ENCODE results near the gene MEPE.
A peak's percentile ranks its signal among the peaks of the same experiment; 100 is the strongest.

MEPE gene

GRCh38 chr4:87864321-87864720 lies 31.6 kb downstream of the MEPE start:
- H3K4me3 ChIP-seq (ENCODE audit: low read depth, low read length), result no peak overlapping the region
- TF ChIP-seq POLR2A (IDR thresholded peaks at IDR 0.05; ENCODE audit: extremely low read depth, insufficient read length) (no peak), CTCF (IDR thresholded peaks at IDR 0.05; ENCODE audit: low read depth, low read length) (no peak), MYC (IDR thresholded peaks at IDR 0.05; ENCODE audit: low read depth, low read length) (no peak)
- TF ChIP-seq, protein P1, sequence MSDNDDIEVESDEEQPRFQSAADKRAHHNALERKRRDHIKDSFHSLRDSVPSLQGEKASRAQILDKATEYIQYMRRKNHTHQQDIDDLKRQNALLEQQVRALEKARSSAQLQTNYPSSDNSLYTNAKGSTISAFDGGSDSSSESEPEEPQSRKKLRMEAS (IDR thresholded peaks at IDR 0.05; ENCODE audit: low read depth, low read length), result no peak
- DNase-seq (ENCODE audit: low read depth), result no peak

DNA sequence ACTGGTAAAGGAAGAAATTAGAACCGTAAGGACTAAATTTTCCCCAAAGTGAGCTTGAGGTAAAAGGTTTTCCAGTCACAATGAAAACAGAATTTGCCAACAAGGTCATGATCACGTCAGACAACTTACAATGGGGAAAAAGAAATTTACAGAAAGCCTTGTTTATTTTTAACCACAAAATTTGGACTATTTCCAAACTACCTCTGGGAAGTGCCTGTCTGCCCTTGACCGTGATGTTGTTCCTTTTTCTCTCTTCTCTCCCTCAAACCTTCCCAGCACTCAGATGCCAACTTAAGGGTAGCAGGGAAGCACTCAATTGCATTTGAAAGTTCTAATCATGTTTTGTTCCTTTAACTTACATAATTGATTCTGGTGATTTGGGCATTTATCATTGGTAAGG lies 32.5 kb downstream of the MEPE start:
- DNase-seq (ENCODE audit: low read depth), result no peak
- no peak for TF ChIP-seq CTCF (IDR thresholded peaks at IDR 0.05; ENCODE audit: low read depth, low read length)
- TF ChIP-seq MYC (IDR thresholded peaks at IDR 0.05; ENCODE audit: low read depth, low read length), result no peak
- no peak for TF ChIP-seq POLR2A (IDR thresholded peaks at IDR 0.05; ENCODE audit: extremely low read depth, insufficient read length)
- TF ChIP-seq, protein P1 (IDR thresholded peaks at IDR 0.05; ENCODE audit: low read depth, low read length), result no peak
- H3K4me3 ChIP-seq (ENCODE audit: low read depth, low read length), result no peak overlapping the region

DNA sequence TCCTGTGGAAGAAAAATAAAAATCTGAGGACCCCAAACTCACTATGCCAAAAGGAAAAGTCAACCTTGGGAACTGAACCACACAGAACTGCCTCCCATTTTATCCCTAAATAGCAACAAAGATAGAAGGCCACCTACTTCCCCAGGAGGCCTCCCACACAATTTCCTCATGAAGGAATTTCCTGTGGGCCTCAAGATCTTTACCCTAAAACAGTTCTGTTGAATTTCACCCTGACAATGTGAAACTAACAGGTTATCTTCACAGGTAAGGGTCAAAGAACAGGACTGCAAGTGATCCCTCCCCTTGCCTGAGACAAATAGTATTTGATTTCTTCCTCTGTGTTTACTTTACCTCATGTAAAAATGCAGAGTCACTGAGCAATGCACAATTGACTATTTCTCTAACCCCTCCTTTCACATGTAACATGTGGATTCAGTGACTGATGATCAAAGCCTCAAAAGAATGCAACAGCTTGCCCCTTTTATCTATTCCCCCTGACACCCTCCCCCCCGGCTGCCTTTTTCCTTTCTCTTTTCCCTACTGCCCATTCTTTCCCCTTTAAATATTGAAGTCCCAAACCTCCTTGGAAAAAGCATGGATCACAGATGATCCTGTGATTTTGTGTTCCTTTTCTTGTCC lies 33.3 kb downstream of the MEPE start:
- H3K4me3 ChIP-seq (ENCODE audit: low read depth, low read length), result no peak overlapping the region
- DNase-seq (ENCODE audit: low read depth), result peak; percentile 18
- TF ChIP-seq CTCF (IDR thresholded peaks at IDR 0.05; ENCODE audit: low read depth, low read length) (no peak), POLR2A (IDR thresholded peaks at IDR 0.05; ENCODE audit: extremely low read depth, insufficient read length) (no peak), MYC (IDR thresholded peaks at IDR 0.05; ENCODE audit: low read depth, low read length) (no peak)
- TF ChIP-seq, protein P1 (IDR thresholded peaks at IDR 0.05; ENCODE audit: low read depth, low read length), result no peak

DNA sequence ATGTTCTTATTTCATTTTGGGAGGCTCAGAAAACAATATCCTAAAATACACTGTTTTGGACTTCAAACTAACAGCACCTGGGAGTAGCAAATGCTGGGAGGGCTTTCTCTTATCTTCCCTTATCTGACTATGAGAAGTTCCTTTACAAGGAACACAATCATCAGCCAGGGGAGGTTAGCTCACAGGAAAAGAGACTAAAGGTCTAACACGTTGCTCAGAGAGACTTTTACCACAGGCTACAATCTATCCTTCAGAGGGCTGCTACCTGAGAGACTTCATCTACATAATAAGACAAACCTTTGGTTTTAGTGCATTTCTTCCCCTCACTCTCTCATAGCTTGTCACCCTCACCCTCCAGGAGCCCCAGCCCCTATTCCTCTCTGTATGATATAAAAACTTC lies 35.8 kb downstream of the MEPE start:
- no peak overlapping the region for H3K4me3 ChIP-seq (ENCODE audit: low read depth, low read length)
- DNase-seq (ENCODE audit: low read depth), result no peak
- TF ChIP-seq POLR2A (IDR thresholded peaks at IDR 0.05; ENCODE audit: extremely low read depth, insufficient read length), result no peak
- TF ChIP-seq MYC (IDR thresholded peaks at IDR 0.05; ENCODE audit: low read depth, low read length), result no peak
- TF ChIP-seq, protein P1 (IDR thresholded peaks at IDR 0.05; ENCODE audit: low read depth, low read length), result no peak
- TF ChIP-seq CTCF (IDR thresholded peaks at IDR 0.05; ENCODE audit: low read depth, low read length), result no peak

DNA sequence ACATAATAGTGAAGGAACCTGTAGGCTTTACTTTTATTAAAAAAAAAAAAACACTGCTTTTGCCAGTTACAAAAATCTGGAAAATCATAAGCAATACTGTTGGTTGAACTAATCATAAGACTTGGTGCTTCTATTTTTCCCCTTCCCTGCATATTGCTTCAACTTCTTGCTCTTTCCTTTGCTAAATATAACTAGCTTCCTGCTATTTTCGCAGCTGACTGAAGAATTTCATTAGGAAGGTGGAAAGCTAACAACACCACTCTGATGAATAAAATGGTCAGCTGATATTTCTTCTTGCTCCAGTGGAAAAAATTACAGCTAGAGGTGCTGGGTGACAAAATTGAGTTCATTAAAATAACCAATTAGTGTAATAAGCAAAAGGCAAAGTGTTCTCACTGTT lies 39.3 kb downstream of the MEPE start:
- TF ChIP-seq, protein P1 (IDR thresholded peaks at IDR 0.05; ENCODE audit: low read depth, low read length), result no peak
- TF ChIP-seq MYC (IDR thresholded peaks at IDR 0.05; ENCODE audit: low read depth, low read length) (no peak), CTCF (IDR thresholded peaks at IDR 0.05; ENCODE audit: low read depth, low read length) (no peak)
- H3K4me3 ChIP-seq (ENCODE audit: low read depth, low read length), result no peak overlapping the region
- no peak for DNase-seq (ENCODE audit: low read depth)

All from NB4 (cell line).